ENCODE results near the gene VAT1L.

VAT1L gene

GRCh38 chr16:77836801-77837200, 48.4 kb downstream of the VAT1L start:
- no peak for DNase-seq

GRCh38 chr16:77838597-77839255, 50.4 kb downstream of the VAT1L start:
- DNase-seq = no peak

- DNase-seq = no peak
Measured at GRCh38 chr16:77840093-77840492, 51.7 kb downstream of the VAT1L start.

- no peak for DNase-seq
Measured at GRCh38 chr16:77840673-77841501, 52.5 kb downstream of the VAT1L start.

- DNase-seq = no peak
Measured at GRCh38 chr16:77841502-77841763, 53.1 kb downstream of the VAT1L start.

- no peak for DNase-seq
Measured at GRCh38 chr16:77842468-77842867, 54.1 kb downstream of the VAT1L start.

- no peak for DNase-seq
Measured at GRCh38 chr16:77843405-77843804, 55.0 kb downstream of the VAT1L start.

- DNase-seq = no peak
Measured at GRCh38 chr16:77844801-77845200, 56.4 kb downstream of the VAT1L start.

- DNase-seq = no peak
Measured at GRCh38 chr16:77849646-77850258, 61.4 kb downstream of the VAT1L start.

- DNase-seq = no peak
Measured at GRCh38 chr16:77850636-77851333, 62.4 kb downstream of the VAT1L start.

- DNase-seq = no peak
Measured at GRCh38 chr16:77853161-77853560, 64.8 kb downstream of the VAT1L start.

- no peak for DNase-seq
Measured at GRCh38 chr16:77856438-77857160, 68.2 kb downstream of the VAT1L start.

- DNase-seq = no peak
Measured at GRCh38 chr16:77858060-77858459, 69.7 kb downstream of the VAT1L start.

GRCh38 chr16:77859493-77860232, 71.3 kb downstream of the VAT1L start:
- DNase-seq = no peak

- no peak for DNase-seq
Measured at GRCh38 chr16:77860953-77861352, 72.6 kb downstream of the VAT1L start.

GRCh38 chr16:77863250-77863649, 74.9 kb downstream of the VAT1L start:
- DNase-seq = no peak

GRCh38 chr16:77866752-77867151, 78.4 kb downstream of the VAT1L start:
- no peak for DNase-seq

- DNase-seq = no peak
Measured at GRCh38 chr16:77868052-77868451, 79.7 kb downstream of the VAT1L start.

- no peak for DNase-seq
Measured at GRCh38 chr16:77868478-77868877, 80.1 kb downstream of the VAT1L start.

- no peak for DNase-seq
Measured at GRCh38 chr16:77869997-77870813, 81.8 kb downstream of the VAT1L start.

GRCh38 chr16:77871932-77872331, 83.6 kb downstream of the VAT1L start:
- no peak for DNase-seq
